ENCODE data around the gene IL1R2.

- TF ChIP-seq, protein P1, sequence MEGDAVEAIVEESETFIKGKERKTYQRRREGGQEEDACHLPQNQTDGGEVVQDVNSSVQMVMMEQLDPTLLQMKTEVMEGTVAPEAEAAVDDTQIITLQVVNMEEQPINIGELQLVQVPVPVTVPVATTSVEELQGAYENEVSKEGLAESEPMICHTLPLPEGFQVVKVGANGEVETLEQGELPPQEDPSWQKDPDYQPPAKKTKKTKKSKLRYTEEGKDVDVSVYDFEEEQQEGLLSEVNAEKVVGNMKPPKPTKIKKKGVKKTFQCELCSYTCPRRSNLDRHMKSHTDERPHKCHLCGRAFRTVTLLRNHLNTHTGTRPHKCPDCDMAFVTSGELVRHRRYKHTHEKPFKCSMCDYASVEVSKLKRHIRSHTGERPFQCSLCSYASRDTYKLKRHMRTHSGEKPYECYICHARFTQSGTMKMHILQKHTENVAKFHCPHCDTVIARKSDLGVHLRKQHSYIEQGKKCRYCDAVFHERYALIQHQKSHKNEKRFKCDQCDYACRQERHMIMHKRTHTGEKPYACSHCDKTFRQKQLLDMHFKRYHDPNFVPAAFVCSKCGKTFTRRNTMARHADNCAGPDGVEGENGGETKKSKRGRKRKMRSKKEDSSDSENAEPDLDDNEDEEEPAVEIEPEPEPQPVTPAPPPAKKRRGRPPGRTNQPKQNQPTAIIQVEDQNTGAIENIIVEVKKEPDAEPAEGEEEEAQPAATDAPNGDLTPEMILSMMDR (IDR thresholded peaks at IDR 0.05; ENCODE audit: low read depth, low read length, poor library complexity, severe bottlenecking): no peak
- TF ChIP-seq EZH2phosphoT487 (IDR thresholded peaks at IDR 0.05; ENCODE audit: borderline replicate concordance, low read length): no peak
Observed at GRCh38 chr2:101986376-101986775, 5.4 kb upstream of the IL1R2 start.
